ENCODE data around the gene RETREG2.
A peak's percentile ranks its signal among the peaks of the same experiment; 100 is the strongest.

Gene RETREG2

GRCh38 chr2:219158025-219158424, 20.1 kb upstream of the RETREG2 start:
- no peak overlapping the region for H3K27ac ChIP-seq
- TF ChIP-seq CTCF (IDR thresholded peaks at IDR 0.05; ENCODE audit: low read depth, low read length, missing control alignments) = no peak
- peaks cover 3% of the 10 kb centered on the region for H3K36me3 ChIP-seq (replicated peaks)
- in situ Hi-C loops (cut with HindIII; ENCODE audit: low pct_ligation_motif_present, low sequenced_read_pairs) = no loop called here
- H3K27me3 ChIP-seq (replicated peaks) = no peaks in the 10 kb centered on the region
- no peak overlapping the region for H3K4me3 ChIP-seq (ENCODE audit: low read depth, low read length)
- DNase-seq = no peak

GRCh38 chr2:219158586-219158985, 19.5 kb upstream of the RETREG2 start:
- Histone ChIP-seq H3K27me3 (replicated peaks) (no peaks in the 10 kb centered on the region), H3K36me3 (replicated peaks) (peaks cover 3% of the 10 kb centered on the region), H3K4me3 (ENCODE audit: low read depth, low read length) (no peak overlapping the region), H3K27ac (no peak overlapping the region)
- TF ChIP-seq CTCF (IDR thresholded peaks at IDR 0.05; ENCODE audit: low read depth, low read length, missing control alignments) = no peak
- in situ Hi-C loops (cut with HindIII; ENCODE audit: low pct_ligation_motif_present, low sequenced_read_pairs) = no loop called here
- DNase-seq = no peak

GRCh38 chr2:219159771-219160185, 18.3 kb upstream of the RETREG2 start:
- H3K27me3 ChIP-seq (replicated peaks) = no peaks in the 10 kb centered on the region
- H3K27ac ChIP-seq = no peak overlapping the region
- H3K36me3 ChIP-seq (replicated peaks) = peaks cover 3% of the 10 kb centered on the region
- H3K4me3 ChIP-seq (ENCODE audit: low read depth, low read length) = peak overlapping the region; percentile 84
- DNase-seq = no peak
- in situ Hi-C loops (cut with HindIII; ENCODE audit: low pct_ligation_motif_present, low sequenced_read_pairs) = no loop called here
- no peak for TF ChIP-seq CTCF (IDR thresholded peaks at IDR 0.05; ENCODE audit: low read depth, low read length, missing control alignments)

GRCh38 chr2:219160186-219161017, 17.7 kb upstream of the RETREG2 start, which contains the start of gene NHEJ1:
NHEJ1 (minus strand) TSS chr2:219160815; CDS start chr2:219158362, 2,453 bp downstream.
- in situ Hi-C loops (cut with HindIII; ENCODE audit: low pct_ligation_motif_present, low sequenced_read_pairs) = no loop called here
- H3K4me3 ChIP-seq (ENCODE audit: low read depth, low read length) = peak within 1 kb of the TSS; percentile 84
- DNase-seq = peak; percentile 94
- peak within 1 kb of the TSS; percentile 80 for H3K27ac ChIP-seq
- peaks cover 3% of the 10 kb centered on the region for H3K36me3 ChIP-seq (replicated peaks)
- H3K27me3 ChIP-seq (replicated peaks) = no peaks in the 10 kb centered on the region
- peak; percentile 98 for TF ChIP-seq CTCF (IDR thresholded peaks at IDR 0.05; ENCODE audit: low read depth, low read length, missing control alignments)

GRCh38 chr2:219161097-219161496, 17.0 kb upstream of the RETREG2 start:
- no peak for DNase-seq
- no peak for TF ChIP-seq CTCF (IDR thresholded peaks at IDR 0.05; ENCODE audit: low read depth, low read length, missing control alignments)
- H3K36me3 ChIP-seq (replicated peaks) = peaks cover 3% of the 10 kb centered on the region
- H3K27ac ChIP-seq = no peak overlapping the region
- peak overlapping the region; percentile 84 for H3K4me3 ChIP-seq (ENCODE audit: low read depth, low read length)
- in situ Hi-C loops (cut with HindIII; ENCODE audit: low pct_ligation_motif_present, low sequenced_read_pairs) = no loop called here
- H3K27me3 ChIP-seq (replicated peaks) = no peaks in the 10 kb centered on the region
